GM12891 (cell line): ENCODE data around the gene B4GALT7.

Experiments used
- PAX5 ChIP-seq: IDR thresholded peaks from 2 replicates; pipeline ENCODE4 v1.6.1; 2011; ENCODE audit warnings: low read length, moderate library complexity, mild to moderate bottlenecking; ENCODE audit not compliant: insufficient read depth, severe bottlenecking
- POLR2A ChIP-seq: IDR thresholded peaks from 2 replicates; pipeline ENCODE4 v1.6.1; 2011; ENCODE audit warnings: low read depth, low read length, control low read depth
- POLR2AphosphoS5 ChIP-seq: IDR thresholded peaks from 2 replicates; pipeline ENCODE4 v1.6.1; 2011; ENCODE audit warnings: low read depth, low read length, control low read depth
- TAF1 ChIP-seq: IDR thresholded peaks from 2 replicates; pipeline ENCODE4 v1.6.1; 2011; ENCODE audit warnings: low read depth, low read length, control low read depth

DNA sequence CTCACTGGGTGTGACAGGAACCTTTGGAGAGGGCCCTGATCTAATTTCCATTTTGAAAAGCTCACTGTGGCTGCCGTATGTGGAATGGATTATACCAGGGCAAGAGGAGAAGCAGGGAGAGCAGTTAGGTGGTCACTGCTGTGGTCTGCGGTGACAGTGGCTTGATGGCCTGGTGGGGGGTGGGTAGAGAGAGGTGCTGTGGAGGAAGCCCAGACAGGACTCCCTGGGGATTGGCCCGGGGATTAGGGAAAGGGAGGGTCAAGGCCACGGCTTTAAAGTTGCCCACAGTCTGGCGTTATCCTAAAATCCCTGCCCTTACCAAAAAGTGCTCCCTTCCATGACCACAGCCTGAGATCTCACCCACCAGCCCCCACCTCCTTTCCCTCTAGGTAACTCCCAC is 4.7 kb downstream of the B4GALT7 start:
- TF ChIP-seq POLR2AphosphoS5 (no peak), TAF1 (no peak), POLR2A (no peak), PAX5 (no peak)
